ENCODE data around the gene KLK2. TPM values are rescaled to one million over a fixed set of nuclear protein-coding genes. Genes with fewer than 3 reads are reported as not detected.

The KLK2 gene
- total and polyA plus RNA-seq, 2 of the 8 experiments (the other 6 are each of a cell fraction or from before 2014, with no cell fraction given): 0.20 TPM; not detected in 1

DNA sequence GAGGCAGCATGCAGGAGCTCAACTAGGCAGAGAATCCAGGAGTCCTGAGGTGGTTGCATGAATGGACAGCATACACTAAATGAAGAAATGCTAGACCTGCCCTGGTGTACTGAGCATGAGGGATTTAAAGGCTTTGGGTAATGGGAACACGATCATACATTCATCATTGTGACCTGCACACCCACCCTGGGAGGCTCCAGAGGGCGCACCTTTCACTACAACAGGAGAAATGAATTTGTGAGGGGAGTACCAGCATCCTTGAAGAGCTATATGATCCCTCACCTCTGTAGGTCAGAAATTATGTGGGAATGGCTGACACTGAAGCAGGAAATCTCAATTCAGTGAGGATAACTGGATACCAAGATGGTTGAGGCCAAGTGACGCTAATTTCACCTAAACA, 8.9 kb downstream of the KLK2 start (continued):
- TF ChIP-seq, protein P1, sequence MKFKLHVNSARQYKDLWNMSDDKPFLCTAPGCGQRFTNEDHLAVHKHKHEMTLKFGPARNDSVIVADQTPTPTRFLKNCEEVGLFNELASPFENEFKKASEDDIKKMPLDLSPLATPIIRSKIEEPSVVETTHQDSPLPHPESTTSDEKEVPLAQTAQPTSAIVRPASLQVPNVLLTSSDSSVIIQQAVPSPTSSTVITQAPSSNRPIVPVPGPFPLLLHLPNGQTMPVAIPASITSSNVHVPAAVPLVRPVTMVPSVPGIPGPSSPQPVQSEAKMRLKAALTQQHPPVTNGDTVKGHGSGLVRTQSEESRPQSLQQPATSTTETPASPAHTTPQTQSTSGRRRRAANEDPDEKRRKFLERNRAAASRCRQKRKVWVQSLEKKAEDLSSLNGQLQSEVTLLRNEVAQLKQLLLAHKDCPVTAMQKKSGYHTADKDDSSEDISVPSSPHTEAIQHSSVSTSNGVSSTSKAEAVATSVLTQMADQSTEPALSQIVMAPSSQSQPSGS (IDR thresholded peaks at IDR 0.05; ENCODE audit: low read length): no peak
- no peak for TF ChIP-seq SP4 (IDR thresholded peaks at IDR 0.05; ENCODE audit: low read length)
- TF ChIP-seq YY1 (IDR thresholded peaks at IDR 0.05; ENCODE audit: low read depth, low read length): no peak
- TF ChIP-seq TCF12 (IDR thresholded peaks at IDR 0.05; ENCODE audit: low read depth, low read length): no peak
